Measurements from ENCODE around the gene RANBP17.

RANBP17 gene

GRCh38 chr5:170885256-170885655 lies 23.4 kb downstream of the RANBP17 start:
- ATAC-seq = no peak
- no peak for TF ChIP-seq ZFP30 (CRISPR knock-in tag; IDR thresholded peaks at IDR 0.05)
- no peak for TF ChIP-seq ZFP3 (CRISPR knock-in tag; IDR thresholded peaks at IDR 0.05)
- no peak for TF ChIP-seq OSR1 (CRISPR knock-in tag; IDR thresholded peaks at IDR 0.05)
- TF ChIP-seq ZNF565 (CRISPR knock-in tag; conservative IDR thresholded peaks at IDR 0.05; ENCODE audit: low read depth) = no peak
- no peak for TF ChIP-seq ZNF8 (CRISPR knock-in tag; IDR thresholded peaks at IDR 0.05)

- TF ChIP-seq TSHZ2 (CRISPR knock-in tag; IDR thresholded peaks at IDR 0.05) (no peak), CSDC2 (CRISPR knock-in tag; IDR thresholded peaks at IDR 0.05) (no peak), ZNF70 (CRISPR knock-in tag; IDR thresholded peaks at IDR 0.05) (no peak), ZC3H10 (CRISPR knock-in tag; IDR thresholded peaks at IDR 0.05) (no peak), POU6F1 (CRISPR knock-in tag; IDR thresholded peaks at IDR 0.05; ENCODE audit: borderline replicate concordance, low read depth) (no peak), ZNF8 (CRISPR knock-in tag; IDR thresholded peaks at IDR 0.05) (no peak), TOX (CRISPR knock-in tag; IDR thresholded peaks at IDR 0.05; ENCODE audit: borderline replicate concordance) (no peak), SNAI2 (CRISPR knock-in tag; IDR thresholded peaks at IDR 0.05) (no peak), PATZ1 (CRISPR knock-in tag; IDR thresholded peaks at IDR 0.05; ENCODE audit: borderline replicate concordance) (no peak), OSR1 (CRISPR knock-in tag; IDR thresholded peaks at IDR 0.05) (no peak), GLIS3 (CRISPR knock-in tag; IDR thresholded peaks at IDR 0.05) (no peak), ARNTL (CRISPR knock-in tag; IDR thresholded peaks at IDR 0.05; ENCODE audit: borderline replicate concordance, low read depth) (no peak), CSRNP3 (CRISPR knock-in tag; IDR thresholded peaks at IDR 0.05) (no peak), TCF4 (CRISPR knock-in tag; IDR thresholded peaks at IDR 0.05; ENCODE audit: borderline replicate concordance) (no peak), ISL1 (CRISPR knock-in tag; IDR thresholded peaks at IDR 0.05) (no peak), ZNF565 (CRISPR knock-in tag; conservative IDR thresholded peaks at IDR 0.05; ENCODE audit: low read depth) (no peak), BACH2 (CRISPR knock-in tag; IDR thresholded peaks at IDR 0.05; ENCODE audit: borderline replicate concordance) (no peak)
- ATAC-seq = no peak
Measured at GRCh38 chr5:170885809-170886208, 24.0 kb downstream of the RANBP17 start.

- ATAC-seq = no peak
- TF ChIP-seq ZNF565 (CRISPR knock-in tag; conservative IDR thresholded peaks at IDR 0.05; ENCODE audit: low read depth) (no peak), PATZ1 (CRISPR knock-in tag; IDR thresholded peaks at IDR 0.05; ENCODE audit: borderline replicate concordance) (no peak), ZFP30 (CRISPR knock-in tag; IDR thresholded peaks at IDR 0.05) (no peak), CREB5 (CRISPR knock-in tag; IDR thresholded peaks at IDR 0.05; ENCODE audit: low read depth) (no peak), BACH2 (CRISPR knock-in tag; IDR thresholded peaks at IDR 0.05; ENCODE audit: borderline replicate concordance) (no peak), CSDC2 (CRISPR knock-in tag; IDR thresholded peaks at IDR 0.05) (no peak), ISL1 (CRISPR knock-in tag; IDR thresholded peaks at IDR 0.05) (no peak), SNAI2 (CRISPR knock-in tag; IDR thresholded peaks at IDR 0.05) (no peak), ESRRG (CRISPR knock-in tag; IDR thresholded peaks at IDR 0.05) (no peak), TSHZ2 (CRISPR knock-in tag; IDR thresholded peaks at IDR 0.05) (no peak), TOX (CRISPR knock-in tag; IDR thresholded peaks at IDR 0.05; ENCODE audit: borderline replicate concordance) (no peak), RARB (CRISPR knock-in tag; IDR thresholded peaks at IDR 0.05) (no peak), GLIS3 (CRISPR knock-in tag; IDR thresholded peaks at IDR 0.05) (no peak), OSR1 (CRISPR knock-in tag; IDR thresholded peaks at IDR 0.05) (no peak), ARNTL (CRISPR knock-in tag; IDR thresholded peaks at IDR 0.05; ENCODE audit: borderline replicate concordance, low read depth) (no peak), TCF4 (CRISPR knock-in tag; IDR thresholded peaks at IDR 0.05; ENCODE audit: borderline replicate concordance) (no peak), ZNF70 (CRISPR knock-in tag; IDR thresholded peaks at IDR 0.05) (no peak)
Measured at GRCh38 chr5:170886210-170886894, 24.5 kb downstream of the RANBP17 start.

Data from SK-N-SH treated with all-trans-retinoic acid at 6 μM for 48 hours (cell line).